WTC11 (cell line): ENCODE measurements around the gene ASB4. TPM values are rescaled to one million over a fixed set of nuclear protein-coding genes. Genes with fewer than 3 reads are reported as not detected.

Source experiments
- ATAC-seq: fragments of 200-7000 bp; cut with Tn5 transposase; 2 replicates; pipeline ENCODE4 v1.10.0; 2021; ENCODE audit warnings: mild to moderate bottlenecking, moderate library complexity
- CTCF ChIA-PET: fragments of 300-600 bp; sonication (Branson Sonifier 250); formaldehyde crosslinking; loops from one replicate; lab custom pipeline; 2021; ENCODE audit warnings: antibody characterized with exemption; lab: Charles Lee
- POLR2A ChIA-PET: fragments of 350-600 bp; sonication (Branson Sonifier 250); formaldehyde crosslinking; loops from one replicate; lab custom pipeline; 2021; ENCODE audit warnings: antibody characterized with exemption; lab: Charles Lee
- DNase-seq: peaks from one replicate; pipeline ENCODE4 v3.0.0; 2021; ENCODE audit warnings: low spot score
- H3K27ac Mint-ChIP-seq: 2 replicates; pipeline ENCODE4 v1.8.0; 2021; ENCODE audit warnings: mixed read lengths
- H3K27me3 Mint-ChIP-seq: 2 replicates; pipeline ENCODE4 v1.8.0; 2021; ENCODE audit warnings: low read depth, mild to moderate bottlenecking, moderate library complexity, mixed read lengths
- H3K36me3 Mint-ChIP-seq: 2 replicates; pipeline ENCODE4 v1.8.0; 2021; ENCODE audit warnings: mixed read lengths
- H3K4me1 Mint-ChIP-seq: 2 replicates; pipeline ENCODE4 v1.8.0; 2022; ENCODE audit warnings: mixed read lengths
- H3K4me3 Mint-ChIP-seq: 2 replicates; pipeline ENCODE4 v1.8.0; 2021; ENCODE audit warnings: mild to moderate bottlenecking, moderate library complexity, mixed read lengths
- H3K9me3 Mint-ChIP-seq: 2 replicates; pipeline ENCODE4 v1.8.0; 2021; ENCODE audit warnings: mixed read lengths
- ARID4B ChIP-seq: sonication (generic); formaldehyde crosslinking; IDR thresholded peaks from 2 replicates; pipeline ENCODE4 v1.8.0; 2023; ENCODE audit warnings: missing genetic modification reagents, mild to moderate bottlenecking, borderline replicate concordance
- ATF2 ChIP-seq: sonication (generic); formaldehyde crosslinking; IDR thresholded peaks from 2 replicates; pipeline ENCODE4 v1.8.1; 2022; ENCODE audit warnings: low read depth, missing genetic modification reagents, borderline replicate concordance
- CTCF ChIP-seq: fragments of 200-600 bp; IDR thresholded peaks from 2 replicates; pipeline ENCODE4 v1.8.0; 2022; ENCODE audit warnings: antibody characterized with exemption
- FOXK1 ChIP-seq: sonication (generic); formaldehyde crosslinking; IDR thresholded peaks from 2 replicates; pipeline ENCODE4 v1.8.0; 2022; ENCODE audit warnings: mild to moderate bottlenecking, moderate library complexity, missing genetic modification reagents
- RORB ChIP-seq: fragments of 250-450 bp; sonication (Bioruptor Pico); IDR thresholded peaks from 2 replicates; pipeline ENCODE4 v1.9.0; 2021; ENCODE audit warnings: mild to moderate bottlenecking
- ZNF532 ChIP-seq: fragments of 250-450 bp; sonication (Bioruptor Pico); IDR thresholded peaks from 2 replicates; pipeline ENCODE4 v1.9.0; 2021; ENCODE audit warnings: mild to moderate bottlenecking, borderline replicate concordance
- total RNA-seq: library from RNA; stranded (reverse); gene quantifications from 3 replicates; pipeline ENCODE4 v1.2.3, GENCODE V29; 2021

Gene ASB4
- total RNA-seq, 1 experiment from 2014 or later = not detected

- TF ChIP-seq ZNF532 (CRISPR knock-in tag) = no peak
- peak; percentile 78 for TF ChIP-seq CTCF
- no peak for TF ChIP-seq RORB (CRISPR knock-in tag)
- ChIA-PET CTCF (interaction anchor here (0.6 to 10.9 kb wide), 40 partner anchors 8 to 1063 kb away, joined by 3 to 232 read pairs (median 4); partner anchors contain the start of genes ASB4, PDK4, PON1 and PON3), POLR2A (no interaction called here)
- no peak overlapping the region for H3K27ac Mint-ChIP-seq
- H3K4me1 Mint-ChIP-seq = peaks cover 3% of the 10 kb centered on the region; the same call in 1 of the 2 replicates
- ATAC-seq (peak; percentile 94), DNase-seq (peak; percentile 67)
- H3K27me3 Mint-ChIP-seq = peaks cover 4% of the 10 kb centered on the region; the same call in 1 of the 2 replicates
- H3K9me3 Mint-ChIP-seq = no peaks in the 10 kb centered on the region
- H3K4me3 Mint-ChIP-seq = no peak overlapping the region
- H3K36me3 Mint-ChIP-seq = no peaks in the 10 kb centered on the region
These were observed 26.0 kb downstream of the ASB4 start for GRCh38 chr7:95511716-95512260.

- Mint-ChIP-seq H3K27ac (no peak overlapping the region), H3K4me3 (no peak overlapping the region), H3K27me3 (peaks cover 4% of the 10 kb centered on the region), H3K4me1 (no peaks in the 10 kb centered on the region), H3K36me3 (no peaks in the 10 kb centered on the region)
- DNase-seq (no peak), ATAC-seq (no peak)
- POLR2A ChIA-PET = no interaction called here
- TF ChIP-seq ATF2 (CRISPR knock-in tag) (no peak), ARID4B (CRISPR knock-in tag) (no peak), FOXK1 (CRISPR knock-in tag) (no peak)
- TF ChIP-seq, all 79 proteins: peak for 0
- CTCF ChIA-PET = interaction anchor here (1.2 to 10.9 kb wide), 3 partner anchors 10 to 173 kb away, joined by 3 to 232 read pairs (median 5); no protein-coding TSS in a partner anchor
- H3K9me3 Mint-ChIP-seq = no peaks in the 10 kb centered on the region
These were observed 31.7 kb downstream of the ASB4 start for GRCh38 chr7:95517458-95517857.

- DNase-seq = no peak
- Mint-ChIP-seq H3K4me1 (no peaks in the 10 kb centered on the region), H3K9me3 (no peaks in the 10 kb centered on the region), H3K27me3 (peaks cover 4% of the 10 kb centered on the region), H3K4me3 (no peak overlapping the region), H3K27ac (no peak overlapping the region), H3K36me3 (no peaks in the 10 kb centered on the region)
- ChIA-PET POLR2A (no interaction called here), CTCF (interaction anchor here (1.2 kb wide), 1 partner anchor 172 kb away, joined by 5 read pairs; no protein-coding TSS in a partner anchor)
- ATAC-seq = no peak
- no peak for TF ChIP-seq ZNF532 (CRISPR knock-in tag)
These were observed 32.1 kb downstream of the ASB4 start for GRCh38 chr7:95517870-95518269.
